DOHH2 (cell line): Measurements from ENCODE around the gene ZNF319.

Source experiments
- EZH2phosphoT487 ChIP-seq: fragments of 200-600 bp; sonication (generic); IDR thresholded peaks from 2 replicates; pipeline ENCODE4 v1.6.1; 2017; ENCODE audit warnings: borderline replicate concordance, mild to moderate bottlenecking, antibody characterized with exemption, low read length, moderate library complexity, mixed read lengths
- TF ChIP-seq, protein P1 (sequence below): fragments of 200-600 bp; sonication (generic); IDR thresholded peaks from one replicate; pipeline ENCODE4 v1.5.1; 2014; ENCODE audit warnings: antibody characterized with exemption, mild to moderate bottlenecking, low read depth, low read length; ENCODE audit not compliant: poor library complexity, severe bottlenecking

- TF ChIP-seq, protein P1, sequence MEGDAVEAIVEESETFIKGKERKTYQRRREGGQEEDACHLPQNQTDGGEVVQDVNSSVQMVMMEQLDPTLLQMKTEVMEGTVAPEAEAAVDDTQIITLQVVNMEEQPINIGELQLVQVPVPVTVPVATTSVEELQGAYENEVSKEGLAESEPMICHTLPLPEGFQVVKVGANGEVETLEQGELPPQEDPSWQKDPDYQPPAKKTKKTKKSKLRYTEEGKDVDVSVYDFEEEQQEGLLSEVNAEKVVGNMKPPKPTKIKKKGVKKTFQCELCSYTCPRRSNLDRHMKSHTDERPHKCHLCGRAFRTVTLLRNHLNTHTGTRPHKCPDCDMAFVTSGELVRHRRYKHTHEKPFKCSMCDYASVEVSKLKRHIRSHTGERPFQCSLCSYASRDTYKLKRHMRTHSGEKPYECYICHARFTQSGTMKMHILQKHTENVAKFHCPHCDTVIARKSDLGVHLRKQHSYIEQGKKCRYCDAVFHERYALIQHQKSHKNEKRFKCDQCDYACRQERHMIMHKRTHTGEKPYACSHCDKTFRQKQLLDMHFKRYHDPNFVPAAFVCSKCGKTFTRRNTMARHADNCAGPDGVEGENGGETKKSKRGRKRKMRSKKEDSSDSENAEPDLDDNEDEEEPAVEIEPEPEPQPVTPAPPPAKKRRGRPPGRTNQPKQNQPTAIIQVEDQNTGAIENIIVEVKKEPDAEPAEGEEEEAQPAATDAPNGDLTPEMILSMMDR = no peak
- no peak for TF ChIP-seq EZH2phosphoT487
Observed at GRCh38 chr16:58048494-58049231, 48.2 kb upstream of the ZNF319 start.
